Activated B cell treated with CpG ODN at 0.5 μM for 24 hours (primary cell): ENCODE data around the gene SELENON. TPM values are rescaled to one million over a fixed set of nuclear protein-coding genes. Genes with fewer than 3 reads are reported as not detected.

Experiments
- ATAC-seq: fragments of 200-7000 bp; cut with Tn5 transposase; one replicate; pipeline ENCODE4 v1.10.0; 2021; ENCODE audit warnings: low read depth, mild to moderate bottlenecking, moderate library complexity
- CTCF ChIA-PET: fragments of 350-600 bp; sonication (Branson Sonifier 250); formaldehyde crosslinking; loops from one replicate; lab custom pipeline; 2021; ENCODE audit warnings: antibody characterized with exemption; lab: Charles Lee
- POLR2A ChIA-PET: fragments of 350-600 bp; sonication (Branson Sonifier 250); formaldehyde crosslinking; loops from one replicate; lab custom pipeline; 2021; ENCODE audit warnings: antibody characterized with exemption; lab: Charles Lee
- DNase-seq: peaks from one replicate; pipeline ENCODE4 v3.0.0; 2022
- H3K27ac Mint-ChIP-seq: one replicate; pipeline ENCODE4 v1.8.0; 2020; ENCODE audit warnings: mixed read lengths
- H3K27me3 Mint-ChIP-seq: one replicate; pipeline ENCODE4 v1.8.0; 2021; ENCODE audit warnings: mixed read lengths
- H3K36me3 Mint-ChIP-seq: one replicate; pipeline ENCODE4 v1.8.0; 2021; ENCODE audit warnings: low read depth, mixed read lengths
- H3K4me1 Mint-ChIP-seq: one replicate; pipeline ENCODE4 v1.8.0; 2021; ENCODE audit warnings: mixed read lengths
- H3K4me3 Mint-ChIP-seq: one replicate; pipeline ENCODE4 v1.8.0; 2020; ENCODE audit warnings: mild to moderate bottlenecking, mixed read lengths
- H3K9me3 Mint-ChIP-seq: one replicate; pipeline ENCODE4 v1.8.0; 2020; ENCODE audit warnings: mixed read lengths
- intact Hi-C: fragments of 100-400 bp; cut with micrococcal nuclease; formaldehyde crosslinking; loops from one replicate; pipeline ENCODE4 v1.15.1; 2024
- total RNA-seq: library from RNA; stranded (reverse); gene quantifications from 2 replicates; pipeline ENCODE4 v1.2.3, GENCODE V29; 2022
- TF ChIP-seq, protein P1 (sequence below): fragments of 200-600 bp; IDR thresholded peaks from one replicate; pipeline ENCODE4 v1.8.0; 2022; ENCODE audit warnings: antibody characterized with exemption, mild to moderate bottlenecking

Gene SELENON
- total RNA-seq, 1 donor from 2014 or later: 15.1 TPM

DNA sequence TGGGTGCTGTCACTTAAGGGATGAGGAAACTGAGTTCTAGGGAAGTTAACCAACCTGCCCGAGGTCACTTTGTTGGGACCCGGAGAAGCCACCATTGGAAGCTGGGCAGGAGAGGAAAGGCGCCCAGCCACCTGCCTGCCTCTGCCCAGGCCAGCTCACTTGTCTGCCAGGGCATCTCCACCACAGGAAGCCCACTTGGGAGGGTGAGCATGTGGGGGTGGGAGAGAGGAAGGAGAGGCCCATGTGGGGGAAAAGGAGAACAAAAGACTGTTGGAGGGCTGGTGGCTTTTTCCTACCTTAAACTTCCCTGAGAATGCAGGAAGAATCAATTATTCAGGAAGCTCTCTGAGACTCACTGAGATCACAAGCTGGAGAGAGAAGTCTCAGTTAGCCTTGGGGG lies 43.8 kb upstream of the SELENON start:
- H3K27ac Mint-ChIP-seq: no peak overlapping the region
- TF ChIP-seq, protein P1, sequence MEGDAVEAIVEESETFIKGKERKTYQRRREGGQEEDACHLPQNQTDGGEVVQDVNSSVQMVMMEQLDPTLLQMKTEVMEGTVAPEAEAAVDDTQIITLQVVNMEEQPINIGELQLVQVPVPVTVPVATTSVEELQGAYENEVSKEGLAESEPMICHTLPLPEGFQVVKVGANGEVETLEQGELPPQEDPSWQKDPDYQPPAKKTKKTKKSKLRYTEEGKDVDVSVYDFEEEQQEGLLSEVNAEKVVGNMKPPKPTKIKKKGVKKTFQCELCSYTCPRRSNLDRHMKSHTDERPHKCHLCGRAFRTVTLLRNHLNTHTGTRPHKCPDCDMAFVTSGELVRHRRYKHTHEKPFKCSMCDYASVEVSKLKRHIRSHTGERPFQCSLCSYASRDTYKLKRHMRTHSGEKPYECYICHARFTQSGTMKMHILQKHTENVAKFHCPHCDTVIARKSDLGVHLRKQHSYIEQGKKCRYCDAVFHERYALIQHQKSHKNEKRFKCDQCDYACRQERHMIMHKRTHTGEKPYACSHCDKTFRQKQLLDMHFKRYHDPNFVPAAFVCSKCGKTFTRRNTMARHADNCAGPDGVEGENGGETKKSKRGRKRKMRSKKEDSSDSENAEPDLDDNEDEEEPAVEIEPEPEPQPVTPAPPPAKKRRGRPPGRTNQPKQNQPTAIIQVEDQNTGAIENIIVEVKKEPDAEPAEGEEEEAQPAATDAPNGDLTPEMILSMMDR: no peak
- no peak overlapping the region for H3K4me3 Mint-ChIP-seq
- H3K27me3 Mint-ChIP-seq: peaks cover 12% of the 10 kb centered on the region
- no peaks in the 10 kb centered on the region for H3K4me1 Mint-ChIP-seq
- H3K9me3 Mint-ChIP-seq: no peaks in the 10 kb centered on the region
- ATAC-seq (no peak), DNase-seq (no peak)
- intact Hi-C loops: no loop called here
- no peaks in the 10 kb centered on the region for H3K36me3 Mint-ChIP-seq
- POLR2A ChIA-PET: no interaction called here
- CTCF ChIA-PET: no interaction called here

DNA sequence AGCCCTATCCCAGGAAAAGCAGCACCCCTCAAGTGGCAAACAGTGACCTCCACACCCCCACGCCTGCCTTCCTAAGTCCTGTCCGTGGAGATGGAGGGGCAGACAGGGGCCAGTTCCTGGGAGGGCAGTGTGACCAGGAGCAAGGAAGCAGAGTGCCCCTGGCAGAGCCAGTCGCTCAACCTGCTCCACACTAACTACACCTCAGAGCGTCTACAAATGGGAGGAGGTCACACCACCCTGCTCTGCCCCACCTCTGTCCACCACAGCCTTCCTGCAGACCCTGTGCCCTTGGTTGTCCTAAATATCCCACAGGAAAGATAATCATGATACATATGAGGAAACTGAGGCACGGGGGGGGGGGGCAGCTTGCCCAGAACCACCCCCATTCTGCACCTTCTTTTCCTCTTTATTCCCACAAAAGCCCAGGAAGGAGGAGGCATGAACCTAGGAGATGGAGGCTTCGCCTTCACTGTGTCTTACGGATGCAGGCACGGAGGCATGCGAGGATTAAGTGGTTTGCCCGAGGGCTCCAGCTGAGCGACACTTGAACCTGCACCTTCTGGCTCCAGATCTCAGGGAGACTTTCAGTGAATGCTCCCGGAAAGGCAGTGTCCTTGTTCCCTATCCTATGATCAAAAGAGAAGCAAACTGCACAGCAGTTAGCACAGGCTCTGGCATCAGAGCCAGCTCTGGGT lies 42.7 kb upstream of the SELENON start:
- intact Hi-C loops: no loop called here
- no peak for DNase-seq
- Mint-ChIP-seq H3K27me3 (peaks cover 12% of the 10 kb centered on the region), H3K36me3 (no peaks in the 10 kb centered on the region), H3K9me3 (no peaks in the 10 kb centered on the region), H3K4me3 (no peak overlapping the region), H3K4me1 (no peaks in the 10 kb centered on the region), H3K27ac (no peak overlapping the region)
- ChIA-PET POLR2A (no interaction called here), CTCF (no interaction called here)
- TF ChIP-seq, protein P1: no peak
- no peak for ATAC-seq

DNA sequence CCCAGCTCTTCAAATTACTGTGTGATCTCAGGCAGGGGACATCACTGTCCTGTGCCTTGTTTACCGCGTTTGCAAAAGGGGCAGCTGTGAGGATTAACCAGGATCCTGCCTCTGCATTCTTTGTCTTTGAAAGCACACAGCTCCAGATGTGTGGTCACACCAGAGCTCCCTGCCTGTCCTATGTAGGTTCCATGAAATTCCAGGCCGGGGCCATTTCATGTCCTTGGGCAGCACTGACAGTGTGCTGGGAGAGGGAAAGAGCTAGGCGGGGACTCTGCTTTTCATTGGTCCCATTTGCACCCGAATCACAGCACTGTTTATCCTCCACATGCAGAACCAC lies 42.2 kb upstream of the SELENON start:
- CTCF ChIA-PET: no interaction called here
- H3K27ac Mint-ChIP-seq: no peak overlapping the region
- H3K27me3 Mint-ChIP-seq: peaks cover 12% of the 10 kb centered on the region
- no peak for DNase-seq
- H3K4me3 Mint-ChIP-seq: no peak overlapping the region
- H3K36me3 Mint-ChIP-seq: no peaks in the 10 kb centered on the region
- TF ChIP-seq, protein P1: no peak
- H3K9me3 Mint-ChIP-seq: no peaks in the 10 kb centered on the region
- intact Hi-C loops: no loop called here
- H3K4me1 Mint-ChIP-seq: no peaks in the 10 kb centered on the region
- ATAC-seq: no peak
- POLR2A ChIA-PET: no interaction called here

DNA sequence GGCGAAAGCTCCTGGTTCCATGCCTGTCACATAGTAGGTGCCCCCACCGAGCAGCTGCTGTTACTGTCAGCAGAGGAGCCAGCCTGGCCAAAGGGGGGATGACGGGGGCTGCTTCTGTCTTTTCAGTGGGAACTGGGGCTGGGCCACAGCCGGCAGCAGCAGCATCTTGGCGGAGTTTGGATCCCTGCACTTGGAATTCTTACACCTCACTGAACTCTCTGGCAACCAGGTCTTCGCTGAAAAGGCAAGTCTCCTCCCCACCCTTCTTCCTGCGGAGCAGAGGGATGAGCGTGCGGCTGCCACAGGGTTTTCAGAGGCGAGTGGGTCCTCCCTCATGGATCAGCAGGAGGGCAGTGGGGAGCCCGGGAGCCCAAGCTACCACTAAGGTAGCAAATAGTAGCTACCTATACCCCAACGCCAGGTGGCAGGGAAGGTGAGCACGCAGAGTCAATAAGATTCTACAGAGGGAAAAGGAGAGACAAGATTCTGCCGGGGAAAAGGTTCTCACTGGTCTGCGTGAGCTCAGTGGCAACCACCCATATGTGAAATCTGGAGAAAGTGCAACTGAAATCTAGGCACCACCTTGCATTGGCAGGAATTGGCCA lies 41.4 kb upstream of the SELENON start:
- DNase-seq (no peak), ATAC-seq (no peak)
- CTCF ChIA-PET: no interaction called here
- intact Hi-C loops: no loop called here
- Mint-ChIP-seq H3K4me3 (no peak overlapping the region), H3K27me3 (peaks cover 12% of the 10 kb centered on the region), H3K9me3 (no peaks in the 10 kb centered on the region), H3K27ac (no peak overlapping the region), H3K36me3 (no peaks in the 10 kb centered on the region), H3K4me1 (no peaks in the 10 kb centered on the region)
- TF ChIP-seq, protein P1: no peak
- POLR2A ChIA-PET: no interaction called here

DNA sequence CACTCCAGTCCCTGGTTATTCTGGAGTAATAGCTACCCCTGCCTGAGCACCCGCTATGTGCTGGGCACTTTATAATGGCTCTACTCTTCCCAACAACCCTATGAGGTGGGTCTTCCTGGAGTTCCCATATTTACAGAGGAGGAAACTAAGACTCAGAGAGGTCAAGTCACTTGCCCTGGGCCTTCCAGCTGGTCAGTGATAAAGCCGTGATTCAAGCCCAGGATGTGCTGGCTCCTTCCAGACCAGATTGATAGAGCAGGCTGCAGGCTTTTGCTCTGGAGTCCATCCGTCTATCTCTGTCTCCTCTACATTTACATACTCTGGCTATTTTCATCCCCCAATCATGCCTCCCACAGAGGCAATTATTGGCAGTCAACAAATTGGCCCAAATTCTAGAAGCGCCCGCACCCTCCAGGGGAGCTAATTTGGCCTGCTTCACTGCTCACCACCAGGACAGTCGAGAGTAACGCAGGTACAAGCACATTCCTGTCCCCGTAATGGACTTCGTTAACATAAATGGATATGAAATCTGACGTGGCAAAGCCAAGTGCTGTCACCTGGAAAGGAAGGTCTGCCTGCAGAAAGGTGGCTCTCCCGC lies 39.8 kb upstream of the SELENON start:
- TF ChIP-seq, protein P1: no peak
- Mint-ChIP-seq H3K27ac (no peak overlapping the region), H3K4me3 (no peak overlapping the region), H3K4me1 (no peaks in the 10 kb centered on the region), H3K9me3 (no peaks in the 10 kb centered on the region), H3K36me3 (no peaks in the 10 kb centered on the region), H3K27me3 (peaks cover 8% of the 10 kb centered on the region)
- CTCF ChIA-PET: no interaction called here
- DNase-seq (no peak), ATAC-seq (no peak)
- POLR2A ChIA-PET: no interaction called here
- intact Hi-C loops: no loop called here
